ENCODE data around the gene THRA.

GRCh38 chr17:40021451-40021971 is 41.3 kb upstream of the THRA start:
- TF ChIP-seq CTCF (conservative IDR thresholded peaks at IDR 0.05; ENCODE audit: low read length), result no peak
- no peak for TF ChIP-seq EZH2phosphoT487 (IDR thresholded peaks at IDR 0.05; ENCODE audit: borderline replicate concordance)

Measured in Loucy (cell line).